Colonic mucosa (tissue), 4 donors: ENCODE measurements around the gene GDF10. TPM values are rescaled to one million over a fixed set of nuclear protein-coding genes. Genes with fewer than 3 reads are reported as not detected.
A peak's percentile ranks its signal among the peaks of the same experiment; 100 is the strongest.

Experiments
- DNase-seq: peaks from one replicate; pipeline ENCODE4 v3.0.0-alpha.2; 2020
- H3K27ac ChIP-seq: fragments of 200-600 bp; one replicate; pipeline ENCODE4 v1.8.0; 2021
- H3K27me3 ChIP-seq: fragments of 200-600 bp; one replicate; pipeline ENCODE4 v1.8.0; 2021
- H3K36me3 ChIP-seq: fragments of 200-600 bp; one replicate; pipeline ENCODE4 v1.8.0; 2021
- H3K4me1 ChIP-seq: fragments of 200-600 bp; one replicate; pipeline ENCODE4 v1.8.0; 2021; ENCODE audit warnings: mild to moderate bottlenecking
- H3K4me3 ChIP-seq: fragments of 200-600 bp; one replicate; pipeline ENCODE4 v1.8.0; 2021
- H3K9ac ChIP-seq, 2 donors: one replicate each; pipeline ENCODE4 v1.7.0; 2013; ENCODE audit warnings: control low read depth in 2 of 2, low read depth in 2 of 2, low read length in 2 of 2
- H3K9me3 ChIP-seq: fragments of 200-600 bp; one replicate; pipeline ENCODE4 v1.8.0; 2021
- CTCF ChIP-seq: fragments of 200-600 bp; IDR thresholded peaks from one replicate; pipeline ENCODE4 v1.8.0; 2022; ENCODE audit warnings: antibody characterized with exemption, mild to moderate bottlenecking
- intact Hi-C: fragments of 100-400 bp; cut with DNase I; formaldehyde crosslinking; loops from one replicate; pipeline ENCODE4 v1.14.1; 2022
- total RNA-seq, 2 donors: library from RNA; stranded (reverse); fragmentation: NEBNext Ultra II Directional in 1 of 2; extraction: Animal tissue kit (Norgen Biotek cat#: 25700) in 1 of 2; gene quantifications; one replicate each; pipeline ENCODE4 v1.2.1, GENCODE V29; 2021
- donor health status: healthy.
- donor health status: DM: no; HTN: no; CAD: no.
- donor health status: DM: no; HTN: no; CAD: no.

GDF10 gene
- total RNA-seq, 2 donors from 2014 or later, result 0.10 to 0.37 TPM

- TF ChIP-seq CTCF, result no peak
- no peak for DNase-seq
- intact Hi-C loops, result no loop called here
- Histone ChIP-seq H3K9ac (no peak overlapping the region), H3K4me1 (no peaks in the 10 kb centered on the region), H3K27me3 (no peaks in the 10 kb centered on the region), H3K4me3 (no peak overlapping the region), H3K36me3 (no peaks in the 10 kb centered on the region), H3K9me3 (no peaks in the 10 kb centered on the region), H3K27ac (no peak overlapping the region)
These were observed 23.8 kb downstream of the GDF10 start for GRCh38 chr10:47323636-47324296.

DNA sequence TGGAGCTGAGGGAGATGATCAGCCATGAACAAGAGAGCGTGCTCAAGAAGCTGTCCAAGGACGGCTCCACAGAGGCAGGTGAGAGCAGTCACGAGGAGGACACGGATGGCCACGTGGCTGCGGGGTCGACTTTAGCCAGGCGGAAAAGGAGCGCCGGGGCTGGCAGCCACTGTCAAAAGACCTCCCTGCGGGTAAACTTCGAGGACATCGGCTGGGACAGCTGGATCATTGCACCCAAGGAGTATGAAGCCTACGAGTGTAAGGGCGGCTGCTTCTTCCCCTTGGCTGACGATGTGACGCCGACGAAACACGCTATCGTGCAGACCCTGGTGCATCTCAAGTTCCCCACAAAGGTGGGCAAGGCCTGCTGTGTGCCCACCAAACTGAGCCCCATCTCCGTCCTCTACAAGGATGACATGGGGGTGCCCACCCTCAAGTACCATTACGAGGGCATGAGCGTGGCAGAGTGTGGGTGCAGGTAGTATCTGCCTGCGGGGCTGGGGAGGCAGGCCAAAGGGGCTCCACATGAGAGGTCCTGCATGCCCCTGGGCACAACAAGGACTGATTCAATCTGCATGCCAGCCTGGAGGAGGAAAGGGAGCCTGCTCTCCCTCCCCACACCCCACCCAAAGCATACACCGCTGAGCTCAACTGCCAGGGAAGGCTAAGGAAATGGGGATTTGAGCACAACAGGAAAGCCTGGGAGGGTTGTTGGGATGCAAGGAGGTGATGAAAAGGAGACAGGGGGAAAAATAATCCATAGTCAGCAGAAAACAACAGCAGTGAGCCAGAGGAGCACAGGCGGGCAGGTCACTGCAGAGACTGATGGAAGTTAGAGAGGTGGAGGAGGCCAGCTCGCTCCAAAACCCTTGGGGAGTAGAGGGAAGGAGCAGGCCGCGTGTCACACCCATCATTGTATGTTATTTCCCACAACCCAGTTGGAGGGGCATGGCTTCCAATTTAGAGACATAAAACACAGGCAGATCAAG lies 25.6 kb downstream of the GDF10 start:
- Histone ChIP-seq H3K9me3 (no peaks in the 10 kb centered on the region), H3K36me3 (no peaks in the 10 kb centered on the region), H3K27me3 (no peaks in the 10 kb centered on the region), H3K9ac (no peak overlapping the region), H3K4me3 (no peak overlapping the region), H3K4me1 (peaks cover 6% of the 10 kb centered on the region), H3K27ac (no peak overlapping the region)
- TF ChIP-seq CTCF, result no peak
- DNase-seq, result no peak
- intact Hi-C loops, result no loop called here

- H3K27me3 ChIP-seq, result no peaks in the 10 kb centered on the region
- no peak overlapping the region for H3K9ac ChIP-seq
- H3K4me3 ChIP-seq, result no peak overlapping the region
- DNase-seq, result no peak
- intact Hi-C loops, result no loop called here
- no peak for TF ChIP-seq CTCF
- H3K27ac ChIP-seq, result no peak overlapping the region
- H3K4me1 ChIP-seq, result peaks cover 6% of the 10 kb centered on the region
- no peaks in the 10 kb centered on the region for H3K9me3 ChIP-seq
- H3K36me3 ChIP-seq, result no peaks in the 10 kb centered on the region
These were observed 26.4 kb downstream of the GDF10 start for GRCh38 chr10:47326306-47326926.

DNA sequence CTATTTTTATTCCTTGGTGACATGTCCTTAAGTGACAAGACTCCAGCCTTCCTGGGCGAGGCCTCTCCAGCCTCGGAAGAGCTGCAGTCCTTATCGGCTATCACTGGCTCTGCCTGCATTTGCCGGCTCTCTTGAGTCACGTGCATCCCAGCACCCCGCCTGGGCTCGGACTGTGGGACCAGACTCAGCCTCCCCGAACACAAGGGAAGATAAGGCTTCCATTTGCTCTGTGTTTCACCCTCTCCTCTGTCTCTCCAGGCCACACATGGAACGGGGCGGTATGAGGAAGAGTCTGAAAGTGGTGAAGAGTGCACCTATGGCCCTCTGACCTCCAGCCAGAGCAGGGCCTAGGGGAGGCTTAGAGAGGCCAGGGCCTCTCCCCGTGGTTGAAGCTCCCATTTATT lies 26.9 kb downstream of the GDF10 start:
- Histone ChIP-seq H3K9me3 (no peaks in the 10 kb centered on the region), H3K27ac (no peak overlapping the region), H3K36me3 (no peaks in the 10 kb centered on the region), H3K4me1 (peaks cover 6% of the 10 kb centered on the region), H3K27me3 (no peaks in the 10 kb centered on the region), H3K9ac (no peak overlapping the region), H3K4me3 (no peak overlapping the region)
- no peak for DNase-seq
- TF ChIP-seq CTCF, result no peak
- intact Hi-C loops, result no loop called here

- DNase-seq, result no peak
- no peaks in the 10 kb centered on the region for H3K9me3 ChIP-seq
- H3K4me3 ChIP-seq, result no peak overlapping the region
- TF ChIP-seq CTCF, result no peak
- no peaks in the 10 kb centered on the region for H3K36me3 ChIP-seq
- intact Hi-C loops, result no loop called here
- no peak overlapping the region for H3K9ac ChIP-seq
- H3K4me1 ChIP-seq, result peaks cover 6% of the 10 kb centered on the region
- H3K27ac ChIP-seq, result peak overlapping the region; percentile 71
- H3K27me3 ChIP-seq, result no peaks in the 10 kb centered on the region
These were observed 29.9 kb downstream of the GDF10 start for GRCh38 chr10:47329855-47330254.
